Liver (tissue), 9 donors: ENCODE measurements around the gene DUSP9. TPM values are rescaled to one million over a fixed set of nuclear protein-coding genes. Genes with fewer than 3 reads are reported as not detected.

Source experiments
- DNase-seq: peaks from one replicate; pipeline ENCODE4 v3.0.0-alpha.2; 2017; ENCODE audit warnings: low spot score
- H3K27ac ChIP-seq, 2 donors: one replicate each; pipeline ENCODE4 v1.7.0; 2013; ENCODE audit warnings: inconsistent platforms in 2 of 2, low read length in 2 of 2, control low read depth in 1 of 2, low read depth in 1 of 2, mild to moderate bottlenecking in 1 of 2
- H3K27me3 ChIP-seq, 4 donors: one replicate each; pipeline versions ENCODE4 v1.6.1 to v1.7.0; 2013; ENCODE audit warnings: low read length in 3 of 4, inconsistent platforms in 1 of 4, mild to moderate bottlenecking in 1 of 4, moderate library complexity in 1 of 4; ENCODE audit not compliant: control insufficient read depth in 4 of 4, insufficient read depth in 4 of 4
- H3K36me3 ChIP-seq, 4 donors: one replicate each; pipeline versions ENCODE4 v1.6.1 to v1.7.0; 2013; ENCODE audit warnings: low read length in 3 of 4, mild to moderate bottlenecking in 3 of 4, low read depth in 1 of 4, moderate library complexity in 1 of 4; ENCODE audit not compliant: control insufficient read depth in 4 of 4, insufficient read depth in 3 of 4
- H3K4me1 ChIP-seq, 4 donors: one replicate each; pipeline versions ENCODE4 v1.6.1 to v1.7.0; 2013; ENCODE audit warnings: low read length in 3 of 4, mild to moderate bottlenecking in 3 of 4, moderate library complexity in 1 of 4; ENCODE audit not compliant: control insufficient read depth in 4 of 4, insufficient read depth in 4 of 4
- H3K4me3 ChIP-seq, 3 donors: one replicate each; pipeline versions ENCODE4 v1.6.1 to v1.7.0; 2013; ENCODE audit warnings: low read length in 3 of 3, control low read depth in 1 of 3, low read depth in 1 of 3, mild to moderate bottlenecking in 1 of 3
- H3K9ac ChIP-seq, 2 donors: one replicate each; pipeline ENCODE4 v1.7.0; 2013; ENCODE audit warnings: low read length in 2 of 2, mild to moderate bottlenecking in 2 of 2, moderate library complexity in 2 of 2, control low read depth in 1 of 2, low read depth in 1 of 2
- H3K9me3 ChIP-seq, 4 donors: one replicate each; pipeline versions ENCODE4 v1.6.1 to v1.7.0; 2013; ENCODE audit warnings: low read length in 3 of 4; ENCODE audit not compliant: control insufficient read depth in 4 of 4
- CTCF ChIP-seq: fragments of 150-350 bp; IDR thresholded peaks from 2 replicates; pipeline ENCODE4 v1.5.1; 2017; ENCODE audit warnings: improper control_type of control experiment, low read depth, low read length; ENCODE audit not compliant: missing input control
- EGR1 ChIP-seq, 2 donors: IDR thresholded peaks; 2 replicates each; pipeline ENCODE4 v1.6.1; 2016 to 2018; ENCODE audit warnings: antibody characterized with exemption in 2 of 2, low read depth in 2 of 2
- FOXA2 ChIP-seq: IDR thresholded peaks from 2 replicates; pipeline ENCODE4 v1.6.1; 2016; ENCODE audit warnings: antibody characterized with exemption
- HNF4A ChIP-seq, 2 donors: conservative IDR thresholded peaks; 2 replicates each; pipeline ENCODE4 v1.6.1; 2016; ENCODE audit warnings: antibody characterized with exemption in 2 of 2, mild to moderate bottlenecking in 2 of 2
- HNF4G ChIP-seq: IDR thresholded peaks from 2 replicates; pipeline ENCODE4 v1.6.1; 2016; ENCODE audit warnings: antibody characterized with exemption
- JUND ChIP-seq, 2 donors: IDR thresholded peaks; 2 replicates each; pipeline ENCODE4 v1.6.1; 2016; ENCODE audit warnings: antibody characterized with exemption in 2 of 2
- MAX ChIP-seq: IDR thresholded peaks from 2 replicates; pipeline ENCODE4 v1.6.1; 2016; ENCODE audit warnings: antibody characterized with exemption
- RAD21 ChIP-seq, 2 donors: IDR thresholded peaks; 2 replicates each; pipeline ENCODE4 v1.6.1; 2016; ENCODE audit warnings: antibody characterized with exemption in 2 of 2, mild to moderate bottlenecking in 2 of 2
- REST ChIP-seq: IDR thresholded peaks from 2 replicates; pipeline ENCODE4 v1.6.1; 2016; ENCODE audit warnings: antibody characterized with exemption, mild to moderate bottlenecking
- RXRA ChIP-seq, 2 donors: IDR thresholded peaks; 2 replicates each; pipeline ENCODE4 v1.6.1; 2017 to 2018; ENCODE audit warnings: antibody characterized with exemption in 2 of 2, mild to moderate bottlenecking in 1 of 2
- SP1 ChIP-seq: IDR thresholded peaks from 2 replicates; pipeline ENCODE4 v1.6.1; 2018; ENCODE audit warnings: antibody characterized with exemption, mild to moderate bottlenecking
- TAF1 ChIP-seq: conservative IDR thresholded peaks from 2 replicates; pipeline ENCODE4 v1.6.1; 2016; ENCODE audit warnings: antibody characterized with exemption, mild to moderate bottlenecking
- YY1 ChIP-seq: IDR thresholded peaks from 2 replicates; pipeline ENCODE4 v1.6.1; 2016; ENCODE audit warnings: antibody characterized with exemption, mild to moderate bottlenecking
- ZBTB33 ChIP-seq: IDR thresholded peaks from 2 replicates; pipeline ENCODE4 v1.6.1; 2016; ENCODE audit warnings: antibody characterized with exemption
- WGBS: extraction: QIAGEN DNeasy Blood & Tissue Kit; methylation state at CpG from one replicate; pipeline ENCODE4 v1.1.7; 2013; 5-methylcytosine and 5-hydroxymethylcytosine counted together
- polyA plus RNA-seq, 2 donors: library from polyadenylated mRNA; stranded (reverse) in 1 of 2; unstranded in 1 of 2; fragments of 200-250 nt in 1 of 2; fragments of >200 nt in 1 of 2; fragmentation: Nextera tagmentation in 1 of 2; extraction: Ambion mirVana in 1 of 2; gene quantifications; one replicate each; pipeline versions ENCODE4 v1.2.1 to v1.2.3, GENCODE V29; 2013 to 2015
- total RNA-seq, 2 donors: library from RNA; depleted of rRNA; stranded (reverse); fragments of >200 nt; gene quantifications; one replicate each; pipeline ENCODE4 v1.2.3, GENCODE V29; 2014
- donor health status: healthy.
- donor health status: healthy.
- donor health status: healthy.
- donor health status: healthy.
- donor health status: healthy.

The DUSP9 gene
- total and polyA plus RNA-seq, 4 donors = 0.42 to 164 (median 1.4) TPM

GRCh38 chrX:153600032-153600373 lies 47.0 kb upstream of the DUSP9 start:
- Histone ChIP-seq H3K9me3 (no peaks in the 10 kb centered on the region), H3K27ac (no peak overlapping the region), H3K4me3 (peak overlapping the region; percentile 33 to 76 (median 70)), H3K36me3 (no peaks in the 10 kb centered on the region), H3K9ac (no peak overlapping the region), H3K27me3 (no peaks in the 10 kb centered on the region), H3K4me1 (peaks cover 0 to 24% (median 12%) of the 10 kb centered on the region in 4 donors)
- 40% methylated on average over 2 of the region's 2 CpGs for WGBS
- TF ChIP-seq MAX = no peak
- no peak for TF ChIP-seq REST
- no peak for TF ChIP-seq TAF1
- no peak for TF ChIP-seq HNF4G
- TF ChIP-seq YY1 = no peak
- no peak for TF ChIP-seq FOXA2
- no peak for TF ChIP-seq RXRA (IDR thresholded peaks at IDR 0.05)
- no peak for TF ChIP-seq CTCF
- TF ChIP-seq HNF4A (conservative IDR thresholded peaks at IDR 0.05) = no peak
- no peak for TF ChIP-seq EGR1 (IDR thresholded peaks at IDR 0.05; ENCODE audit: low read depth in 2 of 2)
- no peak for TF ChIP-seq ZBTB33
- TF ChIP-seq JUND (IDR thresholded peaks at IDR 0.05) = no peak
- TF ChIP-seq RAD21 (IDR thresholded peaks at IDR 0.05) = no peak
- no peak for DNase-seq

- Histone ChIP-seq H3K9me3 (no peaks in the 10 kb centered on the region), H3K4me3 (no peak overlapping the region), H3K4me1 (peaks cover 0 to 24% (median 12%) of the 10 kb centered on the region in 4 donors), H3K27me3 (no peaks in the 10 kb centered on the region), H3K9ac (no peak overlapping the region), H3K36me3 (no peaks in the 10 kb centered on the region), H3K27ac (no peak overlapping the region)
- no peak for DNase-seq
- TF ChIP-seq SP1 = no peak
- WGBS = 87% methylated on average over 7 of the region's 7 CpGs
Observed at GRCh38 chrX:153600921-153601320, 46.1 kb upstream of the DUSP9 start.
